GM18526 (cell line): ENCODE data around the gene RPIA.

Experiments used
- POLR2A ChIP-seq: IDR thresholded peaks from 3 replicates; pipeline ENCODE4 v1.6.1; 2011; ENCODE audit not compliant: insufficient read length; ENCODE audit errors: extremely low read depth

The RPIA gene

GRCh38 chr2:88711897-88712296 is 20.4 kb downstream of the RPIA start:
- TF ChIP-seq POLR2A = no peak

GRCh38 chr2:88713408-88713807 is 21.9 kb downstream of the RPIA start:
- no peak for TF ChIP-seq POLR2A

DNA sequence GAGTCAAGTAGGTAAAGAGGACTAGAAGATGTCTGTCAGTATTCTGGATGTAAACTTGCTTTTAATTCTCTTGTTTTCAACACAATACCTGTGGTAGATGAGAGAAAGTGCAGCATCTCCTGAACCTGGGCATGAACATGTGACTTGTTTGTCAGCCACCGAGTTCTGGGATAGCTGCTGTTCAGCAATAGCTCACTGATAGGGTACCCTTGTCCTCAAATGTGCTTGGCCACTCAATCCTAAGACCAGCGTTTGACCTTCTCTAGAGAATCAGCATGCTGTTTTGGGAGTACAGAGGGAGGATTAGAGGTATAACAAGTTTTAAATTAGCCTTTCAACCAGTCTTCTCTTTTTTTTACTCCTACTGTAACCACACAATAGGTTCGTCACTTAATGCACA is 23.2 kb downstream of the RPIA start:
- TF ChIP-seq POLR2A = no peak

- no peak for TF ChIP-seq POLR2A
Observed at GRCh38 chr2:88720399-88720798, 28.9 kb downstream of the RPIA start.

DNA sequence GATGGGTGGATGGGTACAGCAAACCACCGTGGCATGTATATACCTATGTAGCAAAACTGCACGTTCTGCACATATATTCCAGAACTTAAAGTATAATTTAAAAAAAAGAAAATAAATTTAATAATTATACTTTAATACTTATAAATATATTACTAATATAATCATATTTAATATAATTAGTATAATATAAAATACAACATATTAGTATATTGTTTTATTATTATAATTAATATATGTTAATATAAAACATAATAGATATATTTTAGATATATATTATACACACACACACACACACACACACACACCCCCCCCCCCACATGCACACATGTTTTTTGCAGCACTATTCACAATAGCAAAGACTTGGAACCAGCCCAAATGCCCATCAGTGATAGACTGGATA is 29.8 kb downstream of the RPIA start:
- TF ChIP-seq POLR2A = no peak

DNA sequence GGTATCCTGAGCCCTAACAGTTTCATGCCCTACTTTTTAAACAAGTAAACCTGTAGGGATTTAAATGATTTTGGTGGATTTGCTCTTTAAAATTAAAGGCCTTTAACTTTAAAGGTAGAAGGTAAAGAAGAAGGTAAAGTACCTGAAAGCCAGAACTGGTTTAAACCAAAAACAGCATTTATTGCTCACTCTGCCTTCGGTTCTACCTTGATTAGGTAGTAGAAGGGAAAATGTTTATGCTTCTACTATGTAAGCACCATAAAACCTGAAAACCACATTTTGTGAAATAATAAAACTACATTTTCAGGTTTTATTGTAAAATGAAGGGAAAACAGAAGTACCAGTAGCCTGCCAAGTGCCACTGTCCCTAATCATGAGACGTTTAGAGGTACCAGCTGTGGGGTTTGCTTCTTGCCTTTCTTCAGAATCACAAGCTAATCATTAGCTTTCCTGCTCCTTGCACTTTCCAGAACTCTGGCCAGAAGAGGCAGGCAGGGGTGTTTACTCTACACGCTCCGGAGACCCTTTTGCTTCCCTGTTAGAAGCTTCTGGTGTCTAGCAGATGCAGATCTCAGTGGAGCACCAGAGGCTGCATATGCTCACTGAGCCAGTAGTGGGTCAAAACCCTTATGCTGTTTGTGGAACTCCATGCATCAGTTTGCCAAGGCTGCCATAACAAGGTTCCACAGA is 33.3 kb downstream of the RPIA start:
- TF ChIP-seq POLR2A = no peak

DNA sequence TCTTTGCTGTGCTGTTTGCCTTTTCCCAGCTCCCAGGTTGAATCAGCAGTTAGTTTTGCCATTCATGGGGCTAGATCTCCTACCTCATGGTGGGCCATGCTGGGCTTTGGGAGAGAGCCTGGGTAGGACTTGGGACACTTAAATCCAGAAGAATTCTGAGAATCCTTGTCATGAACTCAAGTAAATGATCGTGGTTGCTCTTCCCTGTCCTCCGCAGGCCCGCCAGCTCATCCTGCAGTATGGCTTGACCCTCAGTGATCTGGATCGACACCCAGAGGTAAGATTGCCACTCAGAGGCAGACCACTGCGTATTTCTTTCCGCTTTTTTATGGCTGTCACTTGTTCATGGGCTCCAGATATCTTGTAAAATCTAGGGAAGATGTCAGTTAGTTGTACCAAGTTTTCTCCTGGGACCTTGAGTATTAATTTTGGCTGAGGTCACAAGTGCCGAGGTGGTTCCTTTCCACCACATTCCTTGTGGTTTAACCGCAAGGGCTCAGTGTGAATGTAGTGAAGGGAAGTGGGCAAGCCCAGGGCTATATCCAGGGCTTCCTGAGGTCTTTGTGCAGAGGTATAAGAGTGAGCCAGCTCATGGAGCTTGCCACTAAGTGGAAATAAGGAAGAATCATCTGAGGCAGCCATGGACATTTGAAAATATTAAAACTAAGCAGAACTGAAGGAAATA is 37.7 kb downstream of the RPIA start:
- no peak for TF ChIP-seq POLR2A

- TF ChIP-seq POLR2A = no peak
Observed at GRCh38 chr2:88733155-88733902, 41.9 kb downstream of the RPIA start.

DNA sequence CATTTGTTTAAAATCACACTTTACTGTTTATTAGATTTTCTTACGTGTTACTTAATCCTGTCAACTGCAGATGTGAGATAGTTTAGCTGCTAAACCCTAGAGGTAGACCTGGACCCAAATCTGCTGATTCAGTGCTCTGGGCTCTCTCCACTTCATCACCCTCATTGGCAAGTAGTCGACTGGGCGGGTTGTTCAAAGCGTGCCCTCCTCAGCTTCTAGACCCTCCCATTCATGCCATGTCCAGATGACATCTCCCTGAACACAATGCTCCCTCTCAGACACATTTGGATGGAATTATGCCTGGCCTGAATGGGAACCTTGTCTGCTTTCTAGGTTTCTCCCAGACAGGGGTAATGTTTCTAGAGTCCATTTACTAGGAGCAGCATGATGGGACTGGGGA is 43.7 kb downstream of the RPIA start:
- TF ChIP-seq POLR2A = no peak

DNA sequence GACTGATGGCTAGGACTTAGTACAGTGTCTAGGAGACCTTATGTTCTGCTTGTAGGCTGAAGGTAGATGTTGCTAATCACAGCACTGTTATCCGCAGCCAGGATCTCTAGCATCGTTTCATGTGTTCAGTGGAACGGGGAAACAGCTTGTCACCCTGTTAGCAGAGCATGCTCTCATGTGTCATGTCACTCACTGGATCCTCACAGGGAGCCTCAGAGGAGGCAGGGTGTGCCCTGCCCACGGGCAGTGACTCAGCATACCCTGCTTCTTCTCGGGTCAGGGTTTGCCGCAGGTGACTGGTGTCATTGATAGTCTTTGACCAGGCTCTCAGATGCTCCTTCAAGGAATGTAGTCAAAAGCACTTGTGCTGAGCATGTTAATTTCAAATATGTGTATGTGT is 44.4 kb downstream of the RPIA start:
- TF ChIP-seq POLR2A = no peak

- TF ChIP-seq POLR2A = no peak
Observed at GRCh38 chr2:88736437-88736836, 45.0 kb downstream of the RPIA start.

DNA sequence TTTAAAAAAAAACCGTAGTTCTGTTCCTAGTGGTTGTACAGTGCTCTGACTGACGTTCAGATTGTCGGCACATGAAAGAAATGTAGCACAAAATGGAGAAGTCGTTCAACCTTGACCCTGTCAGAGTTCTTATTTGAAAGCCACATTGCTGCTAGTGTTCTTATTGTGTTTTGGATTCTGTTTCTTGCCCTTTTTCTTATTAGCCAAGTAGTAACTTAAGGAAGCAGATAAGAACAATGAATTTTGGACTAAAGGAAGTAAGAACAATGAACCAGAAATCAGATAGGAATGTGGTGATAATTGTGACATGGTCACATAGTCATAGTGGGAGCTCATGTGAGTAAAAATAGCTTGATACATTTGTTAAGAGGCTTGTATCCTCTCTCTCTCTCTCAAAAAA is 45.9 kb downstream of the RPIA start:
- TF ChIP-seq POLR2A = no peak

DNA sequence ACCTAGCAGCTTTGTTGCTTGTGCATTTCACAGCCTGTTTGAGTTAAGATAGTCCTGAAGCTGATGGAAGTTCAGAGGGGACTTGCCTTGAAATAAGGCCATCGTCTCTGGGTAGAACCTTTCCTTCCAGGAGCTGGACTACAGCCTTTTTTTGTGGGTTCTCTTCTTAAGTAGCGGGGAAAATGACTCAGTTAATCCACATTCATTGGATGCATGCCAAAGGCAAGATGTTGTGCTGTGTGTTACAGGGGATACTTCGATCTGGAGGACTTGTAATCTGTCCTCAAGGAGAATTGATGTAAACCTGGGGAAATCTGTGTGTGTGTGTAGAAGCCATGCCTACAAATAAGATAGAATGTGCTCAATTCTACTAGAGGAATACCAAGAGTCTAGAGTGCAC is 46.8 kb downstream of the RPIA start:
- no peak for TF ChIP-seq POLR2A

- TF ChIP-seq POLR2A = no peak
Observed at GRCh38 chr2:88739985-88740600, 48.6 kb downstream of the RPIA start.

DNA sequence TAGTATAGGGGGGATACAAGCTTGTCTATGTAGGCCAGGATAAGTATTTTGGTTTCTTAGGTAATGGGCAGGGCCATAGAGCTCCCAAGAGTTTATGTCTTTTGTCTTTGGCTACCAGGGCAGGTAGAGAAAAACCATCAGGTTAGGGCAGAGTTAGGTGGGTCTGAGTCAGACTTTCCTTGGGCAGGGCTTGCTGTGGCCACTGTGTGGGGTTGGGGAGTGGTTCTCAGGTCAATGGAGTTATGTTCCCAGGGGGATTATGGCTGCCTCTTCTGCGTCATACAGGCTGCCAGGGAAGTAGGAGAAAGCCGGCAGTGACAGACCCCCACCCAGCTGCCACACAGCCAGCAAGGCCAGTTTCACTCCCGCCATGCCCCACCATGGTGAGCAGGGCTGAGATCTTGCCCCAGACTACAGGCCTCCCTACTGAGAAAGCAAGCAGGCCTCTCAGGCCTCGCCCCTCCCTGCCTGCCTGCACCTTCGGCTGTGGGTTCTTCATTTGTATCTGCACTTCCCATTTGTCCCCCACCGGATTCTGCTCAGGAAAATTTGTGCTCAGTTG is 55.5 kb downstream of the RPIA start:
- TF ChIP-seq POLR2A = no peak
